Measurements from ENCODE around the gene C10orf67.

Gene C10orf67

DNA sequence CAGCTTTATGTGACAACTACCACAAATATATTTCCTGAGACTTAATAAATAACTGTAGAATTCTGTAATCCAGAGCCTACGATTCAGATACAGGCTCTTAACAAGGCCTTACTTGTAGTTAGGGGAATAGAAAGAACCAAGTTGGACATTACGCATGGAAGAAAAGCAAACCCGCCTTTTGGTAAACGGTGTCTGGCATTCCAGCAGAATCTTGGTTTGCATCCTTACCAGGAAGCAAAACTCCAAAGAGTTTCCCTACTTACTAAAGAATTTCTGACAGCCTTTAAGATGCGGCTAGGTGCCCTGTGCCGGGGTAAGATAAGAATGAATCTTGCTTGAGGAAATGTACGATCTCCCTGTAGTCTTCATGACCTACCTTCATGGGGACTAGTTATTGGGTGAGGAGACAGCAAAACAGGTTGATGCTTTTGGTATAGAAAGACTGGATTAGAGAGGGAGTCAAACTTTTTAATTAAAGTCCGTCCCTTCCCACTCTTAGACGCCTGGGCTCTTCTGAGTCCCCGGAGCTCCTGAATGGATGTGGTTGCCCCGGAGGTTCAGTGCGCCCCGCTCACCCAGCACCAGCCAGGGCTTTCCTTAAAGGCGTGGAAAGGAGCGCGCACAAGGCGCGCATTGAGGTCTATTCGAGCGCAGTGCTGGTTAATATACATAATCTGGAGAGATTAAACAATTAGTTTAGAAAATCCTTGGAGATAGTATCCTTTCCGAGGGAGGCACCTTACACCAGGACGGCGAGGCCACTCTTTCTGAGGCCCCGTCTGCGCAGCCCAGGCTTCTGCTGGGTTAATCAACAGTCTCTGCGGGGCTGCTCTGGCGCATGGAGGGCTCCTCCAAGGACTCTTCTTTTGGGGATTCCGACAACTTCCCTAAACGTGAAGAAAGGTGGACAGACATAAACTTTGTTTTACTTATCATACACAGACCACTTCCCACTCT is 140.9 kb downstream of the C10orf67 start:
- no peaks in the 10 kb centered on the region for H3K27me3 ChIP-seq (ENCODE audit: insufficient read depth, poor library complexity, severe bottlenecking)
- no peak overlapping the region for H3K27ac ChIP-seq (replicated peaks)
- H3K4me3 ChIP-seq (replicated peaks; ENCODE audit: insufficient read depth, low read length) = no peak overlapping the region
- TF ChIP-seq SPI1 (IDR thresholded peaks at IDR 0.05; ENCODE audit: borderline replicate concordance, low read depth) (no peak), GABPA (IDR thresholded peaks at IDR 0.05; ENCODE audit: low read depth) (no peak), POLR2AphosphoS5 (IDR thresholded peaks at IDR 0.05; ENCODE audit: low read depth) (no peak)
- TF ChIP-seq, protein P1, sequence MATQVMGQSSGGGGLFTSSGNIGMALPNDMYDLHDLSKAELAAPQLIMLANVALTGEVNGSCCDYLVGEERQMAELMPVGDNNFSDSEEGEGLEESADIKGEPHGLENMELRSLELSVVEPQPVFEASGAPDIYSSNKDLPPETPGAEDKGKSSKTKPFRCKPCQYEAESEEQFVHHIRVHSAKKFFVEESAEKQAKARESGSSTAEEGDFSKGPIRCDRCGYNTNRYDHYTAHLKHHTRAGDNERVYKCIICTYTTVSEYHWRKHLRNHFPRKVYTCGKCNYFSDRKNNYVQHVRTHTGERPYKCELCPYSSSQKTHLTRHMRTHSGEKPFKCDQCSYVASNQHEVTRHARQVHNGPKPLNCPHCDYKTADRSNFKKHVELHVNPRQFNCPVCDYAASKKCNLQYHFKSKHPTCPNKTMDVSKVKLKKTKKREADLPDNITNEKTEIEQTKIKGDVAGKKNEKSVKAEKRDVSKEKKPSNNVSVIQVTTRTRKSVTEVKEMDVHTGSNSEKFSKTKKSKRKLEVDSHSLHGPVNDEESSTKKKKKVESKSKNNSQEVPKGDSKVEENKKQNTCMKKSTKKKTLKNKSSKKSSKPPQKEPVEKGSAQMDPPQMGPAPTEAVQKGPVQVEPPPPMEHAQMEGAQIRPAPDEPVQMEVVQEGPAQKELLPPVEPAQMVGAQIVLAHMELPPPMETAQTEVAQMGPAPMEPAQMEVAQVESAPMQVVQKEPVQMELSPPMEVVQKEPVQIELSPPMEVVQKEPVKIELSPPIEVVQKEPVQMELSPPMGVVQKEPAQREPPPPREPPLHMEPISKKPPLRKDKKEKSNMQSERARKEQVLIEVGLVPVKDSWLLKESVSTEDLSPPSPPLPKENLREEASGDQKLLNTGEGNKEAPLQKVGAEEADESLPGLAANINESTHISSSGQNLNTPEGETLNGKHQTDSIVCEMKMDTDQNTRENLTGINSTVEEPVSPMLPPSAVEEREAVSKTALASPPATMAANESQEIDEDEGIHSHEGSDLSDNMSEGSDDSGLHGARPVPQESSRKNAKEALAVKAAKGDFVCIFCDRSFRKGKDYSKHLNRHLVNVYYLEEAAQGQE (IDR thresholded peaks at IDR 0.05; ENCODE audit: insufficient replicate concordance, low read depth) = no peak
- TF ChIP-seq, protein P2, sequence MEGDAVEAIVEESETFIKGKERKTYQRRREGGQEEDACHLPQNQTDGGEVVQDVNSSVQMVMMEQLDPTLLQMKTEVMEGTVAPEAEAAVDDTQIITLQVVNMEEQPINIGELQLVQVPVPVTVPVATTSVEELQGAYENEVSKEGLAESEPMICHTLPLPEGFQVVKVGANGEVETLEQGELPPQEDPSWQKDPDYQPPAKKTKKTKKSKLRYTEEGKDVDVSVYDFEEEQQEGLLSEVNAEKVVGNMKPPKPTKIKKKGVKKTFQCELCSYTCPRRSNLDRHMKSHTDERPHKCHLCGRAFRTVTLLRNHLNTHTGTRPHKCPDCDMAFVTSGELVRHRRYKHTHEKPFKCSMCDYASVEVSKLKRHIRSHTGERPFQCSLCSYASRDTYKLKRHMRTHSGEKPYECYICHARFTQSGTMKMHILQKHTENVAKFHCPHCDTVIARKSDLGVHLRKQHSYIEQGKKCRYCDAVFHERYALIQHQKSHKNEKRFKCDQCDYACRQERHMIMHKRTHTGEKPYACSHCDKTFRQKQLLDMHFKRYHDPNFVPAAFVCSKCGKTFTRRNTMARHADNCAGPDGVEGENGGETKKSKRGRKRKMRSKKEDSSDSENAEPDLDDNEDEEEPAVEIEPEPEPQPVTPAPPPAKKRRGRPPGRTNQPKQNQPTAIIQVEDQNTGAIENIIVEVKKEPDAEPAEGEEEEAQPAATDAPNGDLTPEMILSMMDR (IDR thresholded peaks at IDR 0.05; ENCODE audit: insufficient read depth, low read length) = no peak
- no peak for DNase-seq (ENCODE audit: low read depth in 1 of 2, low spot score in 1 of 2)

DNA sequence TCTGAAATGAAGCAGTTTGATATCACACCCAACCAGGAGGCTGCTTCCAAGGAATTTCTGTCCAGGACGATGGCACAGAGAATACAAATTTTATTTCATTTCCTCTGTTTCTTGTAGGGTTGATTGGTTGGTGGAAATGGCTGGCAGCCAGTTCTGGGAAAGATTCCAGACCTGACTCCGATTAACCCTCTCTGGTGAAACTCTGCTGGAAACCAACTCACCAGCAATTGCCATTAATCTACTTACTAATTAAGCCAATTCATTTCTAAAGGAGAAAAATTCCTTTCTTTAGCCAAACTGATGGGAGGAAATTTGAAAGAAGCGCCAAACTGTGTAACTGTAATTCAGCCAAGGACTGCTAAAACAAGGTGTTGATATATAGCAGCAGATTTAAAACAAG is 141.8 kb downstream of the C10orf67 start:
- TF ChIP-seq SPI1 (IDR thresholded peaks at IDR 0.05; ENCODE audit: borderline replicate concordance, low read depth) = no peak
- TF ChIP-seq, protein P1 (IDR thresholded peaks at IDR 0.05; ENCODE audit: insufficient replicate concordance, low read depth) = no peak
- TF ChIP-seq GABPA (IDR thresholded peaks at IDR 0.05; ENCODE audit: low read depth) = no peak
- TF ChIP-seq POLR2AphosphoS5 (IDR thresholded peaks at IDR 0.05; ENCODE audit: low read depth) = no peak
- TF ChIP-seq, protein P2 (IDR thresholded peaks at IDR 0.05; ENCODE audit: insufficient read depth, low read length) = no peak
- Histone ChIP-seq H3K27ac (replicated peaks) (no peak overlapping the region), H3K4me3 (replicated peaks; ENCODE audit: insufficient read depth, low read length) (no peak overlapping the region), H3K27me3 (ENCODE audit: insufficient read depth, poor library complexity, severe bottlenecking) (no peaks in the 10 kb centered on the region)
- DNase-seq (ENCODE audit: low read depth in 1 of 2, low spot score in 1 of 2) = no peak

DNA sequence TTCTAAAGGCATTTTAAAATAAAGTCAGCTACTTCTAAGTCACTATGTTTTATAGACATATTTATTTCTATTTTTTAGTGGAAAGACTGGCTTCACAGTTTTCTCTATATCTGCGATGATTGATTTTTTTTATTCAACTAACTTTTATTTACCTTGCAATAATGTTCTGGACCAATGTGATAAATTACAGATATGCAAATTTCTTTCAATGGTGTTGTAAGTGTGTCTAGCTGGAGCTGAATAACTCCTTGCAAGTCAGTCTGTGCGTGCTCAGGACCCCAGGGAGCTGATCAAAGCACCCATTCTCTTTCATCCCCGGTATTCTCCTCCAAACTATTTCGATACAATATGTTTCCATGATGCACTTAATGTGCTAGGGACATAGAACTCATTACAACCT is 142.8 kb downstream of the C10orf67 start:
- Histone ChIP-seq H3K27me3 (ENCODE audit: insufficient read depth, poor library complexity, severe bottlenecking) (no peaks in the 10 kb centered on the region), H3K27ac (replicated peaks) (no peak overlapping the region), H3K4me3 (replicated peaks; ENCODE audit: insufficient read depth, low read length) (no peak overlapping the region)
- TF ChIP-seq, protein P1 (IDR thresholded peaks at IDR 0.05; ENCODE audit: insufficient replicate concordance, low read depth) = no peak
- TF ChIP-seq SPI1 (IDR thresholded peaks at IDR 0.05; ENCODE audit: borderline replicate concordance, low read depth) (no peak), POLR2AphosphoS5 (IDR thresholded peaks at IDR 0.05; ENCODE audit: low read depth) (no peak), GABPA (IDR thresholded peaks at IDR 0.05; ENCODE audit: low read depth) (no peak)
- TF ChIP-seq, protein P2 (IDR thresholded peaks at IDR 0.05; ENCODE audit: insufficient read depth, low read length) = no peak
- no peak for DNase-seq (ENCODE audit: low read depth in 1 of 2, low spot score in 1 of 2)

All from HL-60 (cell line).